ENCODE data around the gene MEOX2. TPM values are rescaled to one million over a fixed set of nuclear protein-coding genes. Genes with fewer than 3 reads are reported as not detected.

MEOX2 gene
- total RNA-seq, 6 experiments from 2014 or later: 0.14 to 0.54 (median 0.33) TPM; not detected in 1

DNA sequence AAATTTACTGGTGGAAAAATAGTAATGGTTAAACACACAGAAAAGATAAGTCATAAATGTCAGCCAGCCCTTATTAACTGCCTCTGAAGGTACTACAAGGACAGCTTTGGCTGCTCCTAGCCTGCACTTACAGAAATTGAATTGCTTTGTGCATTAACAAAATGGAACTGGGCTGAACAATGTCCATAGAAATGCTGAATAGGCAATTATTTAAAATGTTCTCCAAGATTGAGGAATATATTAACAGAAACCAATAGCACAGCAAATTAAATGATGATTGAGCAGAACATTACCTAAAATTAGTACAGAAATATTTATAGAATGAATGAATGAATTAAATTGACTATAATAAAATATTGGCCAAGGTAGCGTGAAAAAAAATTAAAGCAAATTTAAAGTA, 82.3 kb downstream of the MEOX2 start:
- no peak for TF ChIP-seq POLR2A (IDR thresholded peaks at IDR 0.05)
- TF ChIP-seq, protein P1, sequence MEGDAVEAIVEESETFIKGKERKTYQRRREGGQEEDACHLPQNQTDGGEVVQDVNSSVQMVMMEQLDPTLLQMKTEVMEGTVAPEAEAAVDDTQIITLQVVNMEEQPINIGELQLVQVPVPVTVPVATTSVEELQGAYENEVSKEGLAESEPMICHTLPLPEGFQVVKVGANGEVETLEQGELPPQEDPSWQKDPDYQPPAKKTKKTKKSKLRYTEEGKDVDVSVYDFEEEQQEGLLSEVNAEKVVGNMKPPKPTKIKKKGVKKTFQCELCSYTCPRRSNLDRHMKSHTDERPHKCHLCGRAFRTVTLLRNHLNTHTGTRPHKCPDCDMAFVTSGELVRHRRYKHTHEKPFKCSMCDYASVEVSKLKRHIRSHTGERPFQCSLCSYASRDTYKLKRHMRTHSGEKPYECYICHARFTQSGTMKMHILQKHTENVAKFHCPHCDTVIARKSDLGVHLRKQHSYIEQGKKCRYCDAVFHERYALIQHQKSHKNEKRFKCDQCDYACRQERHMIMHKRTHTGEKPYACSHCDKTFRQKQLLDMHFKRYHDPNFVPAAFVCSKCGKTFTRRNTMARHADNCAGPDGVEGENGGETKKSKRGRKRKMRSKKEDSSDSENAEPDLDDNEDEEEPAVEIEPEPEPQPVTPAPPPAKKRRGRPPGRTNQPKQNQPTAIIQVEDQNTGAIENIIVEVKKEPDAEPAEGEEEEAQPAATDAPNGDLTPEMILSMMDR (IDR thresholded peaks at IDR 0.05): no peak
- H3K4me1 ChIP-seq: no peaks in the 10 kb centered on the region
- H3K27ac ChIP-seq: no peak overlapping the region
- no peaks in the 10 kb centered on the region for H3K9me3 ChIP-seq
- no peak overlapping the region for H3K4me3 ChIP-seq
- ATAC-seq (no peak), DNase-seq (no peak)
- 100% methylated on average over 1 of the region's 1 CpG for WGBS (ENCODE audit: insufficient coverage, low coverage, low lambda C conversion rate, missing lambda C conversion rate)
- no peaks in the 10 kb centered on the region for H3K36me3 ChIP-seq
- intact Hi-C loops (cut with DNase I): no loop called here
- no peaks in the 10 kb centered on the region for H3K27me3 ChIP-seq

DNA sequence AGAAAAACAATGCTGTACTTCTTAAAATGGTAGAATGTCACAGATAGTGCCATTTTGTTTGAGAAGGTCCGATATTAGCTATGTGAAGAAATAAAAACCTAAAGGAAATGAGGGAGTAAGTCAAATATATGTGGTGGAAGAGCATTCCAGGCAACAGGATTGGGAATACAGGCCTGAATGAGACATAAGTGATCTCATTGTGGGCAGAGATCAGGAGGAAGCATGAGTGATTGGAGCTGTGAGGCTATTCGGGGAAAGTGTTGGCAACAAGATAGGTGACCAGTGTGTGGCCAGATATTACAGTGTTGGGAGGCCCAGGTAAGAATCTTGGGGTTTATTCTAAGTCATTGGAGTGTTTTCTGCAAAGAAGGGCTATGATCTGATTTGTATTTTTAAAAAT, 83.4 kb downstream of the MEOX2 start:
- Histone ChIP-seq H3K36me3 (no peaks in the 10 kb centered on the region), H3K9me3 (no peaks in the 10 kb centered on the region), H3K27ac (no peak overlapping the region), H3K4me1 (no peaks in the 10 kb centered on the region), H3K4me3 (no peak overlapping the region), H3K27me3 (no peaks in the 10 kb centered on the region)
- WGBS (ENCODE audit: insufficient coverage, low coverage, low lambda C conversion rate, missing lambda C conversion rate): 59% methylated on average over 2 of the region's 2 CpGs
- TF ChIP-seq, protein P1 (IDR thresholded peaks at IDR 0.05): no peak
- TF ChIP-seq POLR2A (IDR thresholded peaks at IDR 0.05): no peak
- intact Hi-C loops (cut with DNase I): no loop called here
- DNase-seq (no peak), ATAC-seq (no peak)

DNA sequence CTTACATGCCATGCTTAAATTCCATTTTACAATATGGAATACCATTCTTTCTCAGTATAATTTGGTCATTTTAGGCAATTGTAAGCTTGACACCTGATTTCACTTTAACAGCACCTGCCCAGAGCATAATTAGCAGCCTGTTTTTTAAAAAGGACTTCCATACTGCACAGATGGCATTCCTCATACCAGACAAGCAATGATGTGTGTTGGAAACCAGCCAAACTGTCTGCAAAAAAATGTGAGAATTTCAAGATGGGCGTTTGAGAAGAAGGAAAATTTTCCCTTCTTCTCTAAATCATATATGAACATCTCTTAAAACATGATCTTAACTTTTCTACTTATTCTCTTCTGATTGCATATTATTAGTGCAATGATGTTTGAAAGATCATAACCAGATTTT, 84.2 kb downstream of the MEOX2 start:
- intact Hi-C loops (cut with DNase I): no loop called here

DNA sequence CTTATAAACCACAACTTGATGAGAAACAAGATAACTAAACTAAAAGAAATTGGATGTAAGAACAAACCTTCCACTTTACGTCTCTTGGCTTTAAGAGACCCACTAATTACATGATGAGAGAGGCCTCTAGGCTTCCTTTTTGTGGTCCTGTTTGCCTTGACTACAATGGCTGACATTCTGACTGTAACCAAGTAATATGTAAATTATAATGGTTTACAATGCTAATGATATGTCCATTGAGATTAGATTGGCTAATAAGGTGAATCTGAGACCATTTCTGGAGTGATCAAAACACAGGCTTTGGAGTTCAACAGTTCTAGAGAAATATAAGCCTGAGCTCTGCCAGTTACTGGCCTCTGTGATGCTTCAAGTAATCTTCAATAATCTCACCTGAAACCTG, 85.3 kb downstream of the MEOX2 start:
- intact Hi-C loops (cut with DNase I): no loop called here
- H3K9me3 ChIP-seq: no peaks in the 10 kb centered on the region
- no peak overlapping the region for H3K4me3 ChIP-seq
- ATAC-seq: no peak
- 76% methylated on average over 1 of the region's 1 CpG for WGBS (ENCODE audit: insufficient coverage, low coverage, low lambda C conversion rate, missing lambda C conversion rate)
- no peak overlapping the region for H3K27ac ChIP-seq
- TF ChIP-seq POLR2A (IDR thresholded peaks at IDR 0.05): no peak
- TF ChIP-seq, protein P1 (IDR thresholded peaks at IDR 0.05): no peak
- H3K36me3 ChIP-seq: no peaks in the 10 kb centered on the region
- DNase-seq: no peak
- no peaks in the 10 kb centered on the region for H3K4me1 ChIP-seq
- no peaks in the 10 kb centered on the region for H3K27me3 ChIP-seq

More for the DNA sequence above, 84.2 kb downstream of the MEOX2 start:
- 69% methylated on average over 1 of the region's 1 CpG for WGBS (ENCODE audit: insufficient coverage, low coverage, low lambda C conversion rate, missing lambda C conversion rate)
- no peaks in the 10 kb centered on the region for H3K36me3 ChIP-seq
- no peak for DNase-seq
- no peaks in the 10 kb centered on the region for H3K27me3 ChIP-seq
- ATAC-seq: no peak
- no peak overlapping the region for H3K4me3 ChIP-seq
- no peak overlapping the region for H3K27ac ChIP-seq
- no peaks in the 10 kb centered on the region for H3K9me3 ChIP-seq
- TF ChIP-seq POLR2A (IDR thresholded peaks at IDR 0.05): no peak
- TF ChIP-seq, protein P1 (IDR thresholded peaks at IDR 0.05): no peak
- no peaks in the 10 kb centered on the region for H3K4me1 ChIP-seq

DNA sequence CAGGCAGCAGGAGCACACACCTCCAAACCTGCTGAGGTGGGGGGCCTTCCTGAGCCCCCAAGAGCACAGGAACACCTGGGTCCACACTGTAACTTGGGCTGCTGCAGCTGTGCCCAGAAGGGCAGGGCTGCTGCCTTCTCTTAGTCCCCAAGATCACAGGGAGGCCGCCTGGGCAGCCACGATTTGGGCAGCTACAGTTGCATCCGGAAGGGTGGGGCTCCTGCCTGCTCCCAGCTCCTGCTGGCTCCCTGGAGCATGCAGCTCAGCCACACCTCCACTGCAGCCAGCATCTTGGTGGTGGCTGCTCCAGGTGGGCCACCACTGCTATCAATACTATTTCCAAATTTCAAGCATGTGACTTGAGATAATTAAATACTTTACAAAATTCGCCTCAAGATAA, 86.2 kb downstream of the MEOX2 start:
- no peak for TF ChIP-seq POLR2A (IDR thresholded peaks at IDR 0.05)
- TF ChIP-seq, protein P1 (IDR thresholded peaks at IDR 0.05): no peak
- Histone ChIP-seq H3K27ac (no peak overlapping the region), H3K9me3 (no peaks in the 10 kb centered on the region), H3K36me3 (no peaks in the 10 kb centered on the region), H3K4me3 (no peak overlapping the region), H3K4me1 (no peaks in the 10 kb centered on the region), H3K27me3 (no peaks in the 10 kb centered on the region)
- WGBS (ENCODE audit: insufficient coverage, low coverage, low lambda C conversion rate, missing lambda C conversion rate): 0% methylated on average over 1 of the region's 4 CpGs
- no peak for DNase-seq
- intact Hi-C loops (cut with DNase I): no loop called here
- ATAC-seq: no peak

Measured in right lobe of liver (tissue), 6 donors.